ENCODE data around the gene NOSIP. TPM values are rescaled to one million over a fixed set of nuclear protein-coding genes. Genes with fewer than 3 reads are reported as not detected.
A peak's percentile ranks its signal among the peaks of the same experiment; 100 is the strongest.

NOSIP gene
- total RNA-seq, 2 experiments from 2014 or later = 288 TPM

GRCh38 chr19:49546825-49547565, 33.4 kb downstream of the NOSIP start:
- Mint-ChIP-seq H3K27ac (peak overlapping the region; percentile 70), H3K4me3 (peak overlapping the region; percentile 60), H3K27me3 (no peaks in the 10 kb centered on the region), H3K4me1 (peaks cover 61% of the 10 kb centered on the region), H3K36me3 (ENCODE audit: low read depth) (peaks cover 15% of the 10 kb centered on the region), H3K9me3 (no peaks in the 10 kb centered on the region)
- CTCF ChIA-PET = interaction anchor here (0.5 to 3.6 kb wide), 25 partner anchors 10 to 545 kb away, joined by 3 to 19 read pairs (median 5); partner anchors contain the start of genes FLT3LG and RPS11
- POLR2A ChIA-PET = interaction anchor here (0.7 kb wide), 1 partner anchor 12 kb away, joined by 3 read pairs; no protein-coding TSS in a partner anchor
- peak; percentile 85 for DNase-seq

- peaks cover 42% of the 10 kb centered on the region for H3K4me1 Mint-ChIP-seq
- ChIA-PET CTCF (interaction anchor here (0.6 to 1.3 kb wide), 3 partner anchors 16 to 30 kb away, joined by 3 to 8 read pairs (median 3); partner anchors contain the start of gene RCN3), POLR2A (no interaction called here)
- peak overlapping the region; percentile 28 for H3K27ac Mint-ChIP-seq
- no peak for DNase-seq
- no peak overlapping the region for H3K4me3 Mint-ChIP-seq
- no peaks in the 10 kb centered on the region for H3K27me3 Mint-ChIP-seq
- H3K9me3 Mint-ChIP-seq = no peaks in the 10 kb centered on the region
- H3K36me3 Mint-ChIP-seq (ENCODE audit: low read depth) = peaks cover 2% of the 10 kb centered on the region
These were observed 36.2 kb downstream of the NOSIP start for GRCh38 chr19:49544154-49544553.

- Mint-ChIP-seq H3K27ac (peak overlapping the region; percentile 71), H3K36me3 (ENCODE audit: low read depth) (no peaks in the 10 kb centered on the region), H3K27me3 (no peaks in the 10 kb centered on the region), H3K9me3 (no peaks in the 10 kb centered on the region), H3K4me3 (no peak overlapping the region), H3K4me1 (peaks cover 31% of the 10 kb centered on the region)
- ChIA-PET POLR2A (no interaction called here), CTCF (interaction anchor here (1.0 to 1.8 kb wide), 2 partner anchors 9 to 28 kb away, joined by 3 to 6 read pairs; no protein-coding TSS in a partner anchor)
- no peak for DNase-seq
These were observed 37.3 kb downstream of the NOSIP start for GRCh38 chr19:49543032-49543431.

- Mint-ChIP-seq H3K4me1 (peaks cover 28% of the 10 kb centered on the region), H3K4me3 (no peak overlapping the region), H3K27ac (peak overlapping the region; percentile 41), H3K9me3 (no peaks in the 10 kb centered on the region), H3K27me3 (no peaks in the 10 kb centered on the region), H3K36me3 (ENCODE audit: low read depth) (no peaks in the 10 kb centered on the region)
- CTCF ChIA-PET = interaction anchor here (1.0 to 1.8 kb wide), 3 partner anchors 8 to 28 kb away, joined by 3 to 6 read pairs (median 5); no protein-coding TSS in a partner anchor
- POLR2A ChIA-PET = no interaction called here
- no peak for DNase-seq
These were observed 37.9 kb downstream of the NOSIP start for GRCh38 chr19:49542446-49542845.

- H3K4me3 Mint-ChIP-seq = no peak overlapping the region
- no peaks in the 10 kb centered on the region for H3K36me3 Mint-ChIP-seq (ENCODE audit: low read depth)
- DNase-seq = no peak
- ChIA-PET POLR2A (no interaction called here), CTCF (interaction anchor here (0.7 to 1.8 kb wide), 5 partner anchors 8 to 303 kb away, joined by 3 to 6 read pairs (median 3); partner anchors contain the start of gene RCN3)
- no peaks in the 10 kb centered on the region for H3K9me3 Mint-ChIP-seq
- no peaks in the 10 kb centered on the region for H3K27me3 Mint-ChIP-seq
- no peak overlapping the region for H3K27ac Mint-ChIP-seq
- H3K4me1 Mint-ChIP-seq = peaks cover 22% of the 10 kb centered on the region
These were observed 38.4 kb downstream of the NOSIP start for GRCh38 chr19:49541914-49542313.

- CTCF ChIA-PET = no interaction called here
- H3K4me3 Mint-ChIP-seq = no peak overlapping the region
- H3K9me3 Mint-ChIP-seq = no peaks in the 10 kb centered on the region
- peaks cover 28% of the 10 kb centered on the region for H3K4me1 Mint-ChIP-seq
- H3K27me3 Mint-ChIP-seq = no peaks in the 10 kb centered on the region
- H3K36me3 Mint-ChIP-seq (ENCODE audit: low read depth) = no peaks in the 10 kb centered on the region
- no peak for DNase-seq
- POLR2A ChIA-PET = no interaction called here
- no peak overlapping the region for H3K27ac Mint-ChIP-seq
These were observed 41.0 kb downstream of the NOSIP start for GRCh38 chr19:49539192-49539952.

GRCh38 chr19:49538643-49539042, 41.7 kb downstream of the NOSIP start:
- Mint-ChIP-seq H3K36me3 (ENCODE audit: low read depth) (no peaks in the 10 kb centered on the region), H3K27me3 (no peaks in the 10 kb centered on the region), H3K9me3 (no peaks in the 10 kb centered on the region), H3K4me3 (no peak overlapping the region), H3K4me1 (peaks cover 23% of the 10 kb centered on the region), H3K27ac (no peak overlapping the region)
- ChIA-PET POLR2A (no interaction called here), CTCF (interaction anchor here (0.7 kb wide), 1 partner anchor 32 kb away, joined by 3 read pairs; no protein-coding TSS in a partner anchor)
- DNase-seq = no peak

- Mint-ChIP-seq H3K36me3 (ENCODE audit: low read depth) (no peaks in the 10 kb centered on the region), H3K9me3 (no peaks in the 10 kb centered on the region), H3K27me3 (no peaks in the 10 kb centered on the region), H3K4me1 (peaks cover 27% of the 10 kb centered on the region), H3K4me3 (no peak overlapping the region), H3K27ac (no peak overlapping the region)
- POLR2A ChIA-PET = no interaction called here
- no peak for DNase-seq
- CTCF ChIA-PET = interaction anchor here (0.6 to 2.1 kb wide), 5 partner anchors 9 to 24 kb away, joined by 3 to 6 read pairs (median 5); partner anchors contain the start of gene RCN3
These were observed 43.4 kb downstream of the NOSIP start for GRCh38 chr19:49536921-49537462.

- ChIA-PET POLR2A (interaction anchor here (0.6 to 0.7 kb wide), 2 partner anchors 12 to 39 kb away, joined by 3 read pairs; no protein-coding TSS in a partner anchor), CTCF (interaction anchor here (0.6 to 3.3 kb wide), 10 partner anchors 8 to 690 kb away, joined by 3 to 17 read pairs (median 6); no protein-coding TSS in a partner anchor)
- Mint-ChIP-seq H3K9me3 (no peaks in the 10 kb centered on the region), H3K4me3 (peak overlapping the region; percentile 45), H3K4me1 (peaks cover 26% of the 10 kb centered on the region), H3K27ac (peak overlapping the region; percentile 79), H3K36me3 (ENCODE audit: low read depth) (no peaks in the 10 kb centered on the region), H3K27me3 (peaks cover 2% of the 10 kb centered on the region)
- DNase-seq = no peak
These were observed 45.5 kb downstream of the NOSIP start for GRCh38 chr19:49534632-49535385.

GRCh38 chr19:49533551-49534488, 46.5 kb downstream of the NOSIP start:
- H3K4me1 Mint-ChIP-seq = peaks cover 27% of the 10 kb centered on the region
- CTCF ChIA-PET = interaction anchor here (0.6 to 3.3 kb wide), 14 partner anchors 9 to 689 kb away, joined by 3 to 17 read pairs (median 4); partner anchors contain the start of gene FLT3LG
- H3K4me3 Mint-ChIP-seq = peak overlapping the region; percentile 45
- H3K9me3 Mint-ChIP-seq = no peaks in the 10 kb centered on the region
- H3K27ac Mint-ChIP-seq = peak overlapping the region; percentile 79
- H3K36me3 Mint-ChIP-seq (ENCODE audit: low read depth) = no peaks in the 10 kb centered on the region
- H3K27me3 Mint-ChIP-seq = peaks cover 4% of the 10 kb centered on the region
- POLR2A ChIA-PET = no interaction called here
- DNase-seq = peak; percentile 85

- Mint-ChIP-seq H3K4me1 (peaks cover 40% of the 10 kb centered on the region), H3K9me3 (no peaks in the 10 kb centered on the region), H3K27ac (no peak overlapping the region), H3K27me3 (peaks cover 4% of the 10 kb centered on the region), H3K36me3 (ENCODE audit: low read depth) (no peaks in the 10 kb centered on the region), H3K4me3 (no peak overlapping the region)
- no peak for DNase-seq
- ChIA-PET POLR2A (interaction anchor here (0.5 to 0.7 kb wide), 2 partner anchors 41 to 146 kb away, joined by 7 read pairs; no protein-coding TSS in a partner anchor), CTCF (no interaction called here)
These were observed 49.6 kb downstream of the NOSIP start for GRCh38 chr19:49530708-49531107.

Data from activated CD4-positive, alpha-beta T cell treated with anti-CD3 and anti-CD28 coated beads, Interleukin-2, amount 10 ng/mL, durations not matched to agents 7 days and 5 days (primary cell).